GM19324 (cell line): Measurements from ENCODE around the gene ZKSCAN5.
"Not testable (repeated sequence)": the region's sequence is repeated elsewhere in the genome, so short reads cannot be mapped to it uniquely, and the experiment has no call there.

ENCODE experiments used
- ATAC-seq: cut with Tn5 transposase; IDR thresholded peaks from one replicate; pipeline ENCODE4 v1.9.1; 2021; ENCODE audit warnings: mild to moderate bottlenecking, moderate library complexity; ENCODE audit not compliant: unreplicated experiment, low FRiP score

ZKSCAN5 gene

GRCh38 chr7:99551334-99551733 lies 46.9 kb downstream of the ZKSCAN5 start:
- no peak for ATAC-seq

GRCh38 chr7:99551767-99552463 lies 47.5 kb downstream of the ZKSCAN5 start, which contains the start of gene FAM200A:
Gene FAM200A, minus strand, starts transcription at chr7:99552114. Its CDS starts 3,707 bp downstream, at chr7:99548407.
- peak; percentile 86 for ATAC-seq

GRCh38 chr7:99553039-99553438 lies 48.6 kb downstream of the ZKSCAN5 start:
- no peak for ATAC-seq

- ATAC-seq = no peak
Observed at GRCh38 chr7:99554939-99555338, 50.5 kb downstream of the ZKSCAN5 start.

- ATAC-seq = no peak
Observed at GRCh38 chr7:99557196-99557607, 52.7 kb downstream of the ZKSCAN5 start.

GRCh38 chr7:99557940-99558305 lies 53.5 kb downstream of the ZKSCAN5 start:
- ATAC-seq = no peak

GRCh38 chr7:99558306-99559174 lies 54.1 kb downstream of the ZKSCAN5 start, which contains the start of gene ZNF655:
Gene ZNF655, plus strand, starts transcription at chr7:99558642. Its CDS starts 1,918 bp downstream, at chr7:99560560.
- ATAC-seq = peak; percentile 89

- no peak for ATAC-seq
Observed at GRCh38 chr7:99559175-99559915, 54.9 kb downstream of the ZKSCAN5 start.

- no peak for ATAC-seq
Observed at GRCh38 chr7:99560834-99561736, 56.6 kb downstream of the ZKSCAN5 start.

- ATAC-seq = no peak
Observed at GRCh38 chr7:99561737-99562051, 57.2 kb downstream of the ZKSCAN5 start.

GRCh38 chr7:99562114-99562784 lies 57.8 kb downstream of the ZKSCAN5 start:
- no peak for ATAC-seq

- ATAC-seq = no peak
Observed at GRCh38 chr7:99562832-99563231, 58.4 kb downstream of the ZKSCAN5 start.

GRCh38 chr7:99563650-99564049 lies 59.2 kb downstream of the ZKSCAN5 start:
- ATAC-seq = no peak

- ATAC-seq = not testable (repeated sequence)
Observed at GRCh38 chr7:99568770-99569169, 64.3 kb downstream of the ZKSCAN5 start.

GRCh38 chr7:99571768-99572167 lies 67.3 kb downstream of the ZKSCAN5 start:
- ATAC-seq = no peak

GRCh38 chr7:99573257-99573656 lies 68.8 kb downstream of the ZKSCAN5 start:
- ATAC-seq = no peak

GRCh38 chr7:99576251-99576650 lies 71.8 kb downstream of the ZKSCAN5 start:
- ATAC-seq = no peak

GRCh38 chr7:99579281-99579955 lies 75.0 kb downstream of the ZKSCAN5 start:
- no peak for ATAC-seq
